HG02852 (cell line): ENCODE measurements around the gene TMEM214.
A peak's percentile ranks its signal among the peaks of the same experiment; 100 is the strongest.

ENCODE experiments used
- ATAC-seq: cut with Tn5 transposase; IDR thresholded peaks from one replicate; pipeline ENCODE4 v1.9.1; 2021; ENCODE audit warnings: mild to moderate bottlenecking, moderate library complexity; ENCODE audit not compliant: unreplicated experiment

Gene TMEM214, protein sequence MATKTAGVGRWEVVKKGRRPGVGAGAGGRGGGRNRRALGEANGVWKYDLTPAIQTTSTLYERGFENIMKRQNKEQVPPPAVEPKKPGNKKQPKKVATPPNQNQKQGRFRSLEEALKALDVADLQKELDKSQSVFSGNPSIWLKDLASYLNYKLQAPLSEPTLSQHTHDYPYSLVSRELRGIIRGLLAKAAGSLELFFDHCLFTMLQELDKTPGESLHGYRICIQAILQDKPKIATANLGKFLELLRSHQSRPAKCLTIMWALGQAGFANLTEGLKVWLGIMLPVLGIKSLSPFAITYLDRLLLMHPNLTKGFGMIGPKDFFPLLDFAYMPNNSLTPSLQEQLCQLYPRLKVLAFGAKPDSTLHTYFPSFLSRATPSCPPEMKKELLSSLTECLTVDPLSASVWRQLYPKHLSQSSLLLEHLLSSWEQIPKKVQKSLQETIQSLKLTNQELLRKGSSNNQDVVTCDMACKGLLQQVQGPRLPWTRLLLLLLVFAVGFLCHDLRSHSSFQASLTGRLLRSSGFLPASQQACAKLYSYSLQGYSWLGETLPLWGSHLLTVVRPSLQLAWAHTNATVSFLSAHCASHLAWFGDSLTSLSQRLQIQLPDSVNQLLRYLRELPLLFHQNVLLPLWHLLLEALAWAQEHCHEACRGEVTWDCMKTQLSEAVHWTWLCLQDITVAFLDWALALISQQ

DNA sequence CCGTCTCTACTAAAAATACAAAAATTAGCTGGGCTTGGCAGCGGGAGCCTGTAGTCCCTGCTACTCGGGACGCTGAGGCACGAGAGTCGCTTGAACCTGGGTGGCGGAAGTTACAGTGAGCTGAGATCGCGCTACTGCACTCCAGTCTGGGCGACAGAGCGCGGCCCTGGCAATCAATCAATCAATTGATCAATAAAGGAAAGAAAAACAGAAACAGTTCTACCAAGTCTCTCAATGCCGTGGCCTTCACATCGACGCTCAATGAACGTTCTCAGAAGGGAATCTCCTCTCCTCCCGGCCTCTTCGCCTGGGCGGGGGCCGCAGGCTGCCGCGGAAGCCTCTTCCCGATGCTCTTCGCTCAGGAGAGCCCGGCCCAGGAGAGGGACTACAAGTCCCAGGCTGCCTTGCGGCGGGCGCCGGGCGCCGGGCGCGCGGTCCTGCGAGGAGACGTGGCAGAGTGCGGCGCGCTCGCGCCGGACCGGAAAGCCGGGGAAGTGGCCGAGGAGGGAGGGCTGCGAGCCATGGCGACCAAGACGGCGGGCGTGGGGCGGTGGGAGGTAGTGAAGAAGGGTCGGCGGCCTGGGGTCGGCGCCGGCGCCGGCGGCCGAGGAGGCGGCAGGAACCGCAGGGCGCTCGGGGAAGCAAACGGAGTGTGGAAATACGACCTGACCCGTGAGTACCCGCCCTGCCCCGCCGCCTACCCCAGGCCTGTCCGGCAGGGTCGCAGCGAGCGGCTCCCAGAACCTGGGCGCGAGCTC, at the start of gene TMEM214:
Gene TMEM214, plus strand, starts transcription at position 471 of the 758 bp plus-strand sequence. Its CDS starts 51 bp downstream, at position 522.
- peak; percentile 95 for ATAC-seq

DNA sequence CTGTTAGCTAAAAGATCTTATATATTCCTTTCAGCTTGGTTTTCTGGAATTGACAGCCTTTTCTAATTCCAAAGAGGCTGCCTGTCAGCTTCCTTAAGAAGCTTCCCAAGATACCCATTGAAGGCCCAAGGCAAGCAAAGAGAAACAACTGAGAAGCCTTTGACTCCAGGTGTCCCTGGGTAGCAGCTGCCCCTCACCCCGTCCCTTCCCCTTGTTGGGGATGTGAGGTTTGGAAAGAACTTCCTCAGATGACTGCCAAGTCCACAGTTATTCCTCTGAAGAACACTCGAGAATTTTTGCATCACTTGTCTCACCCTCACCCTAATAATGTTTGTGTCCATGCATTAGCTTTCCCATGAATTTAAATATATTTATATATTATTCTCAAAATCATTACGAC, 49.0 kb upstream of the TMEM214 start:
- ATAC-seq = no peak

DNA sequence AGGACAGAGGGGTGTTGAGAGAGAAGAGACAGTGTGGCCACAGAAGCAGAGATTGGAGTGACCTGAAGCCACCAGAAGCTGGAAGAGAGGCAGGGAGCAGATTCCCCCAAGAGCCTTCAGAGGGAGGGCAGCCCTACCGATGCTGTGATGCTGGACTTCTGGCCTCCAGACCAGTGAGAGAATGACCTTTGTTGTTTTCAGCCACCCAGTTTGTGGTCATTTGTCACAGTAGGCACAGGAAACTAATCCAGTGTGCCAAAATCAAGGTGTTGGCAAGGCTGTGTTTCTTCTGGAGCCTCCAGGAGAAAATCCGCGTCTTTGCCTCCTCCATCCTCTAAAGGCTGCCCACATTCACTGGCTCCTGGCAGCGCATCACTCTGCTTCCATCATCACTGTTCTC, 47.0 kb upstream of the TMEM214 start:
- ATAC-seq = no peak

DNA sequence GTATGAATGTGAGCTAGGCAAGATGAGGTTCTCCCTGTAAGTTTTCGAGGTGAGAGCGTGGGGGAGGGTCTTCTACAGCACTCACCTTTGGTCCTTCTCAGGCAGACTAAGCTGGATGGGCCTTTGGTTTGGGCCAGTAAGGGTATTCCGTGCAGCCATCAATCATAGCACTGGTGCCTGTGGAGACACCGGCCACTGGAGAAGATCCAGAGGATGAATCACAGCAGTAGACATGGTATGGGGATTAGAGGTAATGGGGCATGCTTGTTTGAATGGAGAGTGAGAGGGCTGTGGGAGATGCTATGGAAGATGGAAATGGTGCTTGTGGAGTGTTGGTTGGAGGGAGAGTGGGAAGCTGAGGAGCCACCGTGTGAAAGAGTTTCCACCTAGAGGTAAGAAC, 46.2 kb upstream of the TMEM214 start:
- ATAC-seq = no peak

DNA sequence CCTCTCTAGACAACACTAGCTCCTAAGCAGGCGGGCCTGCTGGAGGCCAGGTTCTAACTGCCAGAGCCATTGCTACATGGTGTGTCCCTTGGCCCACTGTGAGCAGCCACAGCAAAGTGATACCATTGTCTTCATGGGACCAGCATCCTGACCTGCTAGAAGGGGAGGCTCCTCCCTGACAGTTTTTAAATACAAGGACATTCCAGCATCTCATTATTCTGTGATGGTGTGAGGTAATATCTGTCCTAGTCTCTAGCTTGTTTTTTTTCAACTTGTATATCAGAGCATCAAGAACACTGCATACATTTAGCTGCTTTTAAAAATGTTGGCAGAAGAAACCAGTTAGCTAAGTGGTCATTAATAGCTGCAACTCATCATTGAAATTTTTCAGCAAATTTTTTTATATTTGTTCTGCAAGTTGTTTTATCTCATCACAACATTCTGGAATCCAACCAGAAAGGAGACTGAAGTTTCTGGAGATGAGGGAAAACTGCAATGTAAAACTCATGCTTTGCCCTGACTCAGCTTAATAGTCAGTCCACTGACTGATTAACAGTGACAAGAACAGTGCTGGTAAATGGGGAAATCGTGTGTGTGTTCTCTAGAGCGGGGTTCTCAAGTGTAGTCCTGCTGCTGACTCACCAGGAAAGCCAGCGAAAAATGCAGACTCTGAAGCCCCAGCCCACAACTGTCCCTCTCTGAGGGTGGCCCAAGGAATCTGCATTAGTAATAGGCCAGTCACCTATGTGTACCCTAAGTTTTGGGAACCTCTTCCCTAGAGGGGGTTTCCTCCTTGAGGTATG, 44.5 kb upstream of the TMEM214 start:
- ATAC-seq = no peak

DNA sequence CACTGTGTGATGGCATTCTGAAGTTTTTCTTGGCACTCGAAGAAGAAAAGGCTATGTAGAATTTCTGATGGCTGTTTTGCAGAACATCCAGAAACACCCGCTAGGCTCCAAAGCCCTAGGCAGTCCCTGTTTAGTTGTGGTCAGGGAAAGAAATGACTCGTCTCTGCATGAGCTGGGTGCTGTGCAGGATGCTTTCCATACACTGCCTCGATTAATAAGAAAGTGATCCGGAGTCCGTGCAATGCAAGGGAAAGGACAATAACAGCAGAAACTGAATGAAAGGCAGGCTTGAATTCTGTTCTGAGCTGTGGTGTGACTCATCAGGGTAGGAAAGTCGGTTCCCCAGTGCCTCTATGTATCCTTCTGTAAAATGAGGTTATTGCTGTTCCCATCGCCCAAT, 43.6 kb upstream of the TMEM214 start:
- no peak for ATAC-seq

DNA sequence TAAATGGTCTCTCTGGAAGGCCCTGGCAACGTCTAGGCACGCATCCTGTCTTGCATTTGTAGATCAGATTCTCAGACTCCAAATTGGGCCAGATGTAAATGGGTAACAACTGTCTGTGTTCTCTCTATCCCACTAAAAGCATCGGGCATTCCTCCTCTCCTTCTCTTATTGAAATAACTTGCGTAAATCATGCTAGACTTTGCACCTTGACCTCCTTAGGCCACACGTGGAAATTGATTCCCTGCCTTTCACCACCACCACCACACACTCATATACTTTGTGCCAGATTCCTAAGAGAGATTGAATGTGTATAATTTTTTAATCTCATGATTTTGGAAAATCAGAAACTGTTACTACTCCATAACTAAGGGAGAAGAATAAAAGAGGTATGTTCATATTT, 41.0 kb upstream of the TMEM214 start:
- no peak for ATAC-seq

DNA sequence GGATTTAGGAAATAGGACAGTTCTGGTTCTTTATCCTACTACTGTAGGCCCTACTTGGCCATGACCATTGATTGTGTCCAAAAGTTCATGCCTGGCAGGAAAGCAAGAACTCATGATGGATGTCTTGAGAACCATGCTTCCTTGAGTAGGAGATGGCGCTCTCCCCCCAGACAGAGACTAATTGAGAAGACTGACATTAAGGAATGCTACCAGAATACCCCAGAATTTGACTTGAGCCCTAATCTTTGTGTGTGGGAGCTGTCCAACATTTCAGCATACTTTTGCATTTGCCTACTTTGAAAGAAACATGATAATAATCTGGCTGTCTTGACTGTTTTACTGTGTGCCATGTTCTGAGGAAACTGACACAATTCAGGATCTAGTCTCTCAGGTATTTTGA, 39.0 kb upstream of the TMEM214 start:
- ATAC-seq = no peak

DNA sequence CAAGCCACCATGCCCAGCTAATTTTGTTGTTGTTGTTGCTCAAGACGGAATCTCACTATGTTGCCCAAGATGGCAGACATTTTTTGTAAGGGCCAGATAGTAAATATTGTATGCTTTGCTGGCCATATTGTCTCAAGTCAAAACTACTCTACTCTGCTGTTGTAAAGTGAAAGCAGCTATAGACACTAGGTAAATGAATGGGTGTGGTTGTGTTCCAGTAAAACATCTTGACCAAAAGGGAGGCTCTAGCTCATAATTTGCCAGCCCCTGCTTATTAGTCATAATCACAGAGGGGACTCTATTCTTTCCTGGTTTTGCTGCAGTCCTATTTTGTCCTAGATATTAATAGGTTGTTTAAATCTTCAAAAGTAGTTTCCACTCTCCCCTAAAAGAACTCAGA, 37.8 kb upstream of the TMEM214 start:
- ATAC-seq = no peak

DNA sequence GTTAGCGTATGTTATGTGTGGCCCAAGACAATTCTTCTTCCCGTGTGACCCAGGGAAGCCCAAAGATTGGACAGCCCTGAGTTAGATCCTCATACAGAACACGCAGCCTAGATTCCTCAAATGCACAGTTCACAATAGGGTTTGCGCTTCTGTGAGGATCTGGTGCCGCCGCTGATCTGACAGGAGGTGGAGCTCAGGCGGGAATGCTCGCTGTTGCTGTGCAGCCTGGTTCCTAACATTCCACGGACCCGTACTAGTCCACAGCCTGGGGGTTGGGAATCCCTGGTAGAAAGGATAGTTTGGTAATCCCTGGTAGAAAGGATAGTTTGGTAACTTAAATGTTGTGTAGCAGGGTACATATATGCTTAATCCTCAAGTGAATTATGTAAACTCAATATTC, 35.4 kb upstream of the TMEM214 start:
- no peak for ATAC-seq

DNA sequence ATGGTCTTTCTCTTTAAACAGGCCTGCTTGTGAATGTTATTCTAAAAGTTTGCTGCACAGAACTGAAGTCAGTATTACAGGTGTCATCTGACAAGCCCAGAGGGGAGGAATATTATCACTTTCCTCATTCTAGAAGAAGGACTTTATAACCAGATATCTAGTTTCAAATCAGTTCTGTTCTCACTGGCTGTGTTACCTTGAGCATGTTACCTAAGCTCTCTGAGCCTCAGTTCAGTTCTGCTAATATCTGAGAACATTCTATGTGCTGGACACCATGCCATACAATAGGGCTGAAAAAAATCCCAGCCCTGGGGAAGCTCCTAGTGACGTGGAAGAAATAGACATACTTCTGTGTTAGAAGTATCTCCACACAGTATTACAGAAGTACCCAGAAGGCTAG, 34.4 kb upstream of the TMEM214 start:
- ATAC-seq = no peak

DNA sequence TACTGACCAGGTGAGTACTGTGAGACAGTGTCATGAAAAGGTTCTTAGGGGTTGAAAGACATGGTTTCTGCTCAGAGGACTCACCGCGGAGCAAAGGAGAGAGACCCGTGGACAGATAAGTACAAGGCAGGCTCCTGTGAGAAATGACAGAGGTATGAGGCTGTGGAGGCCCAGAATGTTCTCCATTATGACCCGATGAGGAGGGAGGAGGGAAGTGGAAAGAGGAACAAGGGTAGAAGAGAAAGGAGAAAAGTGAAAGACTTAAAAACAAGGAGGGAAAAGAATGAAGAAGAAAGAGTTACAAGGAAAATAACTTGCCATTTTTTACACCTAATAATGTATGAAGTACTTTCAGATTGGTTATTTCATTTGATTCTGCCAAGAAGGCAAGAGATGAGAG, 32.5 kb upstream of the TMEM214 start:
- ATAC-seq = no peak

DNA sequence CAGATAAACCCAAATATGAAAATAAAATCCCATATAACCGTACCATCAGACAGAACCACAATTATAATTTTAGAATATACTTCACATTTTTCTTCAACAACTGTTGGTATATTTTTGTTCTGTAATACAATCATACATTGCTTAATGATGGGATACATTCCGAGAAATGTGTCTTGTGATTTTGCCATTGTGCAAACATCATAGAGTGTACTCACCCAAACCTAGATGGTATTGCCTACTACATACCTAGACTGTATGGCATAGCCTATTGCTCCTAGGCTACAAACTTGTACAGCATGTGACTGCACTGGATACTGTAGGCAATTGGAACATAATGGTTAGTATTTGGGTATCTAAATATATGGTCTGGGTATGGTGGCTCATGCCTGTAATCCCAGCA, 31.8 kb upstream of the TMEM214 start:
- no peak for ATAC-seq

DNA sequence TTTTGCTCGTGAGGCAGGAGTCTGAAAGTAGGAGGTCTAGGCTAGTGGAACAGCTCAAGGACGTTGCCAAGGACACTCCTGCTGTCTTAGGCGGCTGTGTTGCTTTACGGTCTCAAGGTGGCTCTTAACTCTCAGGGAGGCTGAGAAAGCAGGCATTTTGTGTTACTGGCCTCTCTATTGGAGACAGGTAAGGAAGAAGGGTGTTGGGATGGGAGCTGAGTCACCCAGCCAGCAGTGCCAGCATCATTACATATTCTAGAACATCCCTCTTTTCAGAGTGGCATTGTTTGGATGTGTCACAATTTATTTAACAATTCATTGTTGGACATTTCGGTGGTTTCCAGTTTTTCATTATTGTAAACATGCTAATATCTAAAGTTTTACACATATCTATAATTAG, 30.8 kb upstream of the TMEM214 start:
- no peak for ATAC-seq

DNA sequence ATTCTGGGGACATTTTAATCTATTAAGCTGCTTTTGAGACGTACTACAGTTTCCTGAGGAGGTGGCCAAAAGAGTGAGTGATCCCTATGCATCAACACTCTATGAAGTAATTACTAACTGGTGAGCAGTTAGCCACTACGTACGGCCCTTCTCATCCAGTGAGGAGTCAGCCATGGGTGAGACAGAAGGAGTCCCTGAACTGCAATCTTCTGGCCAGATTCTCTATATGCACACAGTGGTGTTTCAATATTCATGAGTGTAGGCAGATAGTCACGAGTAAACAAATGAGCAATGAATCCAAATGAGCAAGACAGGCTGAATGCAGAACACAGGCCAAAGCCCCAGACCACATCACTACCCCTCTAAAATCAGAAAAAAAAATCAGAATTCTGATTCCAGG, 29.8 kb upstream of the TMEM214 start:
- no peak for ATAC-seq

DNA sequence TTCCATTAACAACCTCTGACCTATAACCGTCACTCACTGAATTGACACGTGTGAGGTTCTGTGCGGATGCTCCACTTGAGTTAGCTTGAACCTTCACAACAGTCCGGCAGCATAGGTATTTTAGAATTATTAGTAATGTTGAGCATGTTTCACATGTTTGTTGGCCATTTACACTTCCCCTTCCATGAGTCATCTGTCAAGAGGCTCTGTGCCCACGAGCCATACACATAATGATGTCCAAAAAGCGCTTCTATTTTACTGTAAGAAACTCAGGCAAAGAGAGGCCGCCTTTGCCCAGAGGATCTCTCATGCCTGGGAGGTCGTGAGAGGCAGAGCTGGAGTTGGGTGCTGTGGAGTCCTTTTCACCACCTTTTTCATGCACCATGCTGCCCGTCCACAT, 28.9 kb upstream of the TMEM214 start:
- no peak for ATAC-seq

DNA sequence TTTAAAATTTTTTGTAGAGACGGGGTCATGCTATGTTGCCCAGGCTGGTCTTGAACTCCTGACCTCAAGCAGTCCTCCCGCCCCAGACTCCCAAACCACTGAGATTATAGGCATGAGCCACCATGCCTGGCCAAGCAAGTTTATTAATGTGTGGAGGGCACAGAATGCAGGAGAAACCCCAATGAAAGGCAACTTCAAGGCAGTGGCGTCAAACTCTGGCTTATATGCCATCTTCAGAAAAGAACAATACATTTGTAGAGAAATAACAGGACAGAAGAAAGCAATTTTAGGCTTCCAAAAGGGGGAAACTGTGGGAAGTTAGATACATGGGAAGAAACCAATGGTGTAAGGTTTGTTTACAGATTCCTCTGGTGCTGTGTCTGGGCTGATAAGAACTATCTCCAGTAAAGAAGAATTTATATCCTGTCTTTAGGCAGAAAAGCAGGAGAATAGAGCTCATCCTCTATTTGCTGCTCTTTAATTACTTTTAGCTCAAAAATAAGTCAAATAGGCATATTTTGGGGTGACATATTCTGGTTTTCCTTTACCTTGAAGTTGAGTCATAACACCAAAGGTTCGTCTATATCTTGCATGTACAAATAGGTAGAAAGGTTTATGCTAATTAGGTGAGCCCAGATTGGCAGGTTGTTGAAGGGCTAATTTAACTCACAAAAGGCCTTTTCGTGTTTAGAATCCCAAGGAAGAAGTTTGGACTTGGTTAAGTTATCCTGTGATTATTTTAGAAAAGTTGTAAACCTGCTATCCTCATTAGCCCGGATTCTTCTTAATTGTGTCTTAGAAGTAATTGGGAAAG, 26.0 kb upstream of the TMEM214 start:
- ATAC-seq = no peak

DNA sequence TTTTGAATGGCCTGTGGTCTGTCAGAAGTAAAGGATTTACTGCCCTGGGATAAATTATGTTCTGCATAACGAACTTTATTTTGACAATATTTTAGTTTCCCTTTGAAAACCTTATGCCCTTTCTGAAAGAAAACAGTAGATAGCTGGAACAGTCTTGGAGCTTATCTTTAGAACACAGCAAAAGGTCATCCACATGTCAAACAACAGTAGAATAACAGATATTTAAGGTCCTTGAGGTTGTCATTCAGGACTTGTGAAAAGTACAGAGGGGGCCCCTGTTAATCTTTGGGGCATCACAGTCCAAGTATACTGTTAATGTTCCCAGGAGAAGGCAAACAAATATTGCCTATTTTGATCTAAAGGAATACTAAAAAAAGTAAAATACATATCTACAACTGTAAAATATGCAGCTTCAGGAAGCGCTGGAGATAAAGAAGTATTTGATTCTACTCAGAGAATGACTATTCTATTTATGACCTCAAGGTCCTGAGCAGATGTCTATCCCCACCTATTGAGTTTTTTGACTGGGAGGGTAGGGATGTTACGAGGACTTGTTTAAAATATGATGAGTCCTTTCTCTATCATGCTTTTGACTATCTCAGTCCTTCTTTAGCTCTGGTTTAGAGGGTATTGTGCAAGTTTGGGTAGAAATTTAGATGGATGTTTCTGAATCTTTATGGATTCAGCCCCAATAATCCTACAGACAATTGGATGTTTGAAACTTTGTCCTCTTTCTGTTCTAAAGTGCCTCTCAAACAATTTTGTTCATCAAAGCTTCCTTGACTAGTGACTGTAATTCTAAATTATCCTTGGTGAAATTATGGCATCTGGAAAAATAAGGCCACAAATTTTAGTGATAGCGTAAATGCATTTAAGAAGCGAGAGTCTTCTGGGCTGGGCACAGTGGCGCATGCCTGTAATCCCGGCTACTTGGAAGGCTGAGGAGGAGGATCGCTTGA, 25.1 kb upstream of the TMEM214 start:
- ATAC-seq = no peak

DNA sequence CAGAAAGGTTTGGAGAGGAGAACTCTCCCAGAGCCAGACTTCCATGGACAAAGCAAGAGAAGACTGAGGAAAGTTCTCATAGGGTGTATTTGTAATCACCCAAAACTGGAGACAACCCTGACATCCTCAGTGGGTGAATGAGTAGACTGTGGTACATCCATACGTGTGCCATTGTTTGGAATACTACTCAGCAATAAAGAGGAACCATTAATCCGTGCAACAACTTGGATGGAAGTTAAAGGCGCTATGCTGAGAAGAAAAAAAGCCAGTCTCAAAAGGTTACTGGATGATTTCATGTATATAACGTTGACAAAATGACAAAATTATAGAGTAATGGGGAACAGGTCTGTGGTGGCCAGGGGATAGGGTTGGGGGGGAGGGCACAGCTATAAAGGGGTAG, 24.1 kb upstream of the TMEM214 start:
- no peak for ATAC-seq
